Hematopoietic multipotent progenitor cell treated with erythropoietin and hydrocortisone succinate and interleukin-3 and kit ligand, for 17 days (in vitro differentiated cells): ENCODE data around the gene CHAC1.

ENCODE experiments used
- DNase-seq: peaks from one replicate; pipeline ENCODE4 v3.0.0-alpha.2; 2015; ENCODE audit warnings: low spot score

Gene CHAC1

DNA sequence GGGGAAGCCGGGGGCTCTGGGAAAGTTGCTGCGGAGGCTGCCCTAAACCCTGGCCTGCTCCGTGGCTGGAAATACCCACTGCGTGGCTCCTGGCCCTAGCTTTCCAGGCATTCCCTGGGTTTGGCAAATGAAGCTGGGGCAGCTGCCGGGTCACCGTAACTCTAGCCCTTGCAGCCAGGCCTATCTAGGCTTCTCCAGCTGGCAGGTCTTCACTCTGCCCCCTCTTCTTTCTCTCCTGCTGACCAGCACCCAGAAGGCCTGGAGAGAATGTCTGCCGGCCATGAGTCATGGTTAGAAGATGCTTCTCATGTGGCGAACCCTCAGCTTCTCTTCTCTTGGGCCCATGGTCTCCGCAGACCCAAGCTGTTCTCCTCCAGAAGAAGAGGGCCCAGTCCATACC, 29.7 kb upstream of the CHAC1 start:
- DNase-seq, result no peak

DNA sequence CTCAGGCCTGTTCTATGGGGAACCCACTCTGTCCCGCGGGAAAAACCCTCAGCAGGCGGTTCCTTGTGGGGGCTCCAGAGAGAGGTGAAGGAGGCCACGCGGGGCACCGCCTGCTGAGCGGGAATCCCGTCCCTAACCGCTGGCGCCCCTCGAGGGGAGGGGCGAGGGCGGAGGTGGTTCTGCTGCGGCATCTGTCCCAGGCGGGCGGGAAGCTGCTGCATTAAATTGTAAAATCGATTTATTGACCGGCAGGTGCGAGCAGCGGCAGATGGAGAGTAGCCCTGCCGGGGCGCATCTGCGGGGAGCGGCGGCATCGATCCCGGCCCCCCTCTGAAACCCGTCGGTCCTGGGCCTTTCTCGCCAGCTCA, 27.8 kb upstream of the CHAC1 start:
- no peak for DNase-seq

GRCh38 chr15:40925863-40926658, 27.2 kb upstream of the CHAC1 start:
- DNase-seq, result no peak

GRCh38 chr15:40926659-40927494, 26.4 kb upstream of the CHAC1 start:
- DNase-seq, result no peak

DNA sequence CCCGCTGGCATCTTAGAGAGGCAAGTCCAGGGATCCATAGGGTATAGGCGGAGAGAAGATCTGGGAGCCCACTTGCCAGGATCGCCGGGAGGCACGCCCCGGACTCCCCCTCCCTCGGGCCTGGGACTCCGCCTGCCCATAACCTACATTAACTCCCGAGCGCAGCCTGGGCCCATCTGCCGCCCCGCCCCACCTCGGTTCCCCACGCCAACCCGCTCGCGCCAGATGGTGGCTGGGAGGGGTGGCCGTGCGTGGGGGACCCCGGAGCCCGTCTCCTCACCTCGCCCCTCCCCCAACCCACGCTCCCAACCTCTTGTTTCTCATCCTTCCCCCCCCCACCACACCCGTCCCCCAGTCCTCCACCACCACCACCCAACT, 25.8 kb upstream of the CHAC1 start:
- DNase-seq, result no peak

- no peak for DNase-seq
Observed at GRCh38 chr15:40927873-40928806, 25.1 kb upstream of the CHAC1 start.

- no peak for DNase-seq
Observed at GRCh38 chr15:40928821-40929659, 24.2 kb upstream of the CHAC1 start, which contains the start of gene DLL4. Gene DLL4, plus strand, starts transcription at chr15:40929340. Its CDS starts 329 bp downstream, at chr15:40929669.

DNA sequence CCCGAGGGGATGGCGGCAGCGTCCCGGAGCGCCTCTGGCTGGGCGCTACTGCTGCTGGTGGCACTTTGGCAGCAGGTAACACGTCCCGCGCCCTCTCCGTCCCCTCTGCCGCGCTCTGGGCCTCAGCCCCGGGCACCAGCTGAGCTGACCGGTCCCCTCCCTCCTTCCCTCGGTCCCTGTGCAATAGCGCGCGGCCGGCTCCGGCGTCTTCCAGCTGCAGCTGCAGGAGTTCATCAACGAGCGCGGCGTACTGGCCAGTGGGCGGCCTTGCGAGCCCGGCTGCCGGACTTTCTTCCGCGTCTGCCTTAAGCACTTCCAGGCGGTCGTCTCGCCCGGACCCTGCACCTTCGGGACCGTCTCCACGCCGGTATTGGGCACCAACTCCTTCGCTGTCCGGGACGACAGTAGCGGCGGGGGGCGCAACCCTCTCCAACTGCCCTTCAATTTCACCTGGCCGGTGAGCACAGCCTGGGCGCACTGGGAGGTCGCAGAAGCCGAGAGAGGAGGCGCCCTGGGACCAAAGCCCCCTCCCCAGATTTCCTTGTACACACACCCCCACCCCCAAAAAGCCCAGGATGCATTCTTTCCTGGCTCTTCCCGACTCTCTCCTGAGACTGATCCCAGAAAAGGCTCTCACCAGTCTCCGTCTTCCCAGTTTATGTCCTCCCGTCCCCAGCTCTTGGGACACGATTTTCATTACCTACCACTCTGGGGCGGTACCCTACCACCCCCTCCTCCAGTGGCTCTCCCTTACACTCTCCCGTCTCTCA, 23.4 kb upstream of the CHAC1 start:
- no peak for DNase-seq

GRCh38 chr15:40930430-40931299, 22.6 kb upstream of the CHAC1 start:
- no peak for DNase-seq

- DNase-seq, result no peak
Observed at GRCh38 chr15:40931300-40932142, 21.8 kb upstream of the CHAC1 start.

DNA sequence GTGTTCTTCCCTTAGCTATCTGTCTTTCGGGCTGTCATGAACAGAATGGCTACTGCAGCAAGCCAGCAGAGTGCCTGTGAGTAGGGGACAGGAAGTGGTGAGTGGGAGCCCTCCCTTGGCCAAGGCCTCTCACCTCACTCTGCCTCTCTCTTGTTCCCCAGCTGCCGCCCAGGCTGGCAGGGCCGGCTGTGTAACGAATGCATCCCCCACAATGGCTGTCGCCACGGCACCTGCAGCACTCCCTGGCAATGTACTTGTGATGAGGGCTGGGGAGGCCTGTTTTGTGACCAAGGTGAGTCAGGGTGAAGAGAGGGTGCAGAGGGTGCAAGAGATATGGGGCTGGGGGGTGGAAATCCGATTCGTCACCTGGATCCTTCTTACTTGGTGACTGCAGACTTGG, 21.1 kb upstream of the CHAC1 start:
- DNase-seq, result no peak

GRCh38 chr15:40932649-40933516, 20.4 kb upstream of the CHAC1 start:
- DNase-seq, result no peak

DNA sequence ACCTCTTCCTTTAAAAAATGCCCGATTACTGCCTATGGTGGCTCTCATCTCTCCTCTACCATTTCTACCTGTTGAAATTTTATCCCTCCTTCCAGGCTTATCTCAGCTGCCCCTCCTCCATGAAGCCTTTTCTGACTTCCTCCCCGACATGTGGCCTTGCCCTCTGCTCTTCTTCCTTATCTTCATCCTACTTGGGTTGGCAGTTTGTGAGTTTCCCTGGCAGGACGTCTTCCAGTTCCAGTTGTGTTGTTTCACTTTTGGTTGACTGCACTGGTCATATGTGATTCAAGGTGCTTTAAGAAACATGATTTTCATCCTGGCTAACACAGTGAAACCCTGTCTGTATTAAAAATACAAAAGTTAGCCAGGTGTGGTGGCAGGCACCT, 19.8 kb upstream of the CHAC1 start:
- DNase-seq, result no peak

GRCh38 chr15:40934457-40934856, 18.8 kb upstream of the CHAC1 start:
- DNase-seq, result no peak

DNA sequence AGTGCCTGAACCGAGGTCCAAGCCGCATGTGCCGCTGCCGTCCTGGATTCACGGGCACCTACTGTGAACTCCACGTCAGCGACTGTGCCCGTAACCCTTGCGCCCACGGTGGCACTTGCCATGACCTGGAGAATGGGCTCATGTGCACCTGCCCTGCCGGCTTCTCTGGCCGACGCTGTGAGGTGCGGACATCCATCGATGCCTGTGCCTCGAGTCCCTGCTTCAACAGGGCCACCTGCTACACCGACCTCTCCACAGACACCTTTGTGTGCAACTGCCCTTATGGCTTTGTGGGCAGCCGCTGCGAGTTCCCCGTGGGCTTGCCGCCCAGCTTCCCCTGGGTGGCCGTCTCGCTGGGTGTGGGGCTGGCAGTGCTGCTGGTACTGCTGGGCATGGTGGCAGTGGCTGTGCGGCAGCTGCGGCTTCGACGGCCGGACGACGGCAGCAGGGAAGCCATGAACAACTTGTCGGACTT, 17.0 kb upstream of the CHAC1 start:
- no peak for DNase-seq

GRCh38 chr15:40936709-40937666, 16.3 kb upstream of the CHAC1 start:
- no peak for DNase-seq
